Fibroblast of lung (primary cell): ENCODE results near the gene WDR49. TPM values are rescaled to one million over a fixed set of nuclear protein-coding genes. Genes with fewer than 3 reads are reported as not detected.

Source experiments
- DNase-seq, 2 donors: peaks; one replicate each; pipeline versions ENCODE4 v3.0.0 to v3.0.0-alpha.2; 2010; ENCODE audit warnings: low read depth in 2 of 2
- H2AFZ ChIP-seq: 2 replicates; pipeline ENCODE4 v1.5.1; 2012; ENCODE audit warnings: low read length, control low read depth, inconsistent platforms
- H3K27ac ChIP-seq: 2 replicates; pipeline ENCODE4 v1.5.1; 2011; ENCODE audit warnings: low read length, control low read depth; ENCODE audit not compliant: insufficient read depth
- H3K27me3 ChIP-seq: 2 replicates; pipeline ENCODE4 v1.5.1; 2011; ENCODE audit warnings: mild to moderate bottlenecking, low read length; ENCODE audit not compliant: control insufficient read depth, insufficient read depth
- H3K36me3 ChIP-seq: 2 replicates; pipeline ENCODE4 v1.5.1; 2011; ENCODE audit warnings: low read length; ENCODE audit not compliant: control insufficient read depth, insufficient read depth
- H3K4me1 ChIP-seq: 2 replicates; pipeline ENCODE4 v1.5.1; 2011; ENCODE audit warnings: low read length; ENCODE audit not compliant: control insufficient read depth, insufficient read depth; ENCODE audit errors: extremely low read depth
- H3K4me2 ChIP-seq: 2 replicates; pipeline ENCODE4 v1.5.1; 2011; ENCODE audit warnings: low read length, control low read depth; ENCODE audit not compliant: insufficient read depth; ENCODE audit errors: extremely low read depth
- H3K4me3 ChIP-seq, 4 experiments: fragments of 200-600 bp in 1 of 4; sonication (generic) in 1 of 4; replicated peaks in 1 of 4; 2 replicates each; pipeline ENCODE4 v1.5.1; 2011 to 2016; ENCODE audit warnings: low read length in 4 of 4, low read depth in 3 of 4, mild to moderate bottlenecking in 3 of 4, control low read depth in 2 of 4, inconsistent platforms in 1 of 4, mixed read lengths in 1 of 4; ENCODE audit not compliant: insufficient read depth in 1 of 4; ENCODE audit errors: control extremely low read depth in 1 of 4
- H3K79me2 ChIP-seq: 2 replicates; pipeline ENCODE4 v1.5.1; 2012; ENCODE audit warnings: mild to moderate bottlenecking, low read length, inconsistent platforms; ENCODE audit not compliant: control insufficient read depth, insufficient read depth
- H3K9ac ChIP-seq: 2 replicates; pipeline ENCODE4 v1.5.1; 2011; ENCODE audit warnings: mild to moderate bottlenecking, low read length, control low read depth; ENCODE audit not compliant: insufficient read depth
- H3K9me3 ChIP-seq: 2 replicates; pipeline ENCODE4 v1.5.1; 2012; ENCODE audit warnings: low read depth, low read length; ENCODE audit not compliant: control insufficient read depth, insufficient read depth
- H4K20me1 ChIP-seq: 2 replicates; pipeline ENCODE4 v1.5.1; 2011; ENCODE audit warnings: low read length; ENCODE audit not compliant: control insufficient read depth, insufficient read depth; ENCODE audit errors: extremely low read depth
- EZH2 ChIP-seq: IDR thresholded peaks from 2 replicates; pipeline ENCODE4 v1.5.1; 2012; ENCODE audit warnings: low read length, control low read depth, mild to moderate bottlenecking; ENCODE audit errors: missing control alignments
- polyA plus RNA-seq, 2 donors: library from polyadenylated mRNA; depleted of rRNA in 1 of 2; stranded (reverse) in 1 of 2; unstranded in 1 of 2; fragments of >200 nt; gene quantifications; 2 replicates each; pipeline ENCODE4 v1.2.1, GENCODE V29; 2011 to 2012; ENCODE audit warnings: missing spikeins in 1 of 2
- total RNA-seq: library from RNA; depleted of rRNA; stranded (reverse); fragments of >200 nt; gene quantifications from 2 replicates; pipeline ENCODE4 v1.2.1, GENCODE V29; 2014
- TF ChIP-seq, protein P1 (sequence below), 2 donors: IDR thresholded peaks in 1 of 2; conservative IDR thresholded peaks in 1 of 2; 1 replicate in 1 of 2; 2 replicates in 1 of 2; pipeline ENCODE4 v1.5.1; 2011 to 2012; ENCODE audit warnings: low read length in 2 of 2, control low read depth in 1 of 2, inconsistent platforms in 1 of 2, low read depth in 1 of 2, mild to moderate bottlenecking in 1 of 2

WDR49 gene
- total and polyA plus RNA-seq, 2 donors (not counting 1 experiment from before 2014, with no cell fraction given), result under 0.01 TPM; not detected in 1

DNA sequence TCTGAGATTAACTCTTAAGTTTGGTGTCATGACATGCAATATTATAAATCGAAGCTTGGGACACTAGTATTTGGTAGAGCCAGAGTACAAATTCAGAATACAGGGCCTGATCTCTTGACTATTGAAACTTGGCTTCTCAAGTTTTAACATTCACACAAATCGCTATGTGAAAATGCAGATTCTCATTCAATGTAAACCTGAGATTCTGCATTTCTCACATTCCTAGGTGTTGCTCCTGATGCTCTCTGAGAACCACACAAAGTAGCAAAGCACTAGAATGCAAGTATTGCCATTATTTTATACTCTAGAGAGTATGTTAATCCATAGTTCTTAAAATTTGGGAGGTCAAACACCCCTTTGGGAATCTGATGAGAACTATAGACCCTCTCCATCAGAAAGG, 47.9 kb downstream of the WDR49 start:
- H3K27ac ChIP-seq, result no peak overlapping the region
- no peaks in the 10 kb centered on the region for H3K9me3 ChIP-seq
- no peak for TF ChIP-seq EZH2
- TF ChIP-seq, protein P1, sequence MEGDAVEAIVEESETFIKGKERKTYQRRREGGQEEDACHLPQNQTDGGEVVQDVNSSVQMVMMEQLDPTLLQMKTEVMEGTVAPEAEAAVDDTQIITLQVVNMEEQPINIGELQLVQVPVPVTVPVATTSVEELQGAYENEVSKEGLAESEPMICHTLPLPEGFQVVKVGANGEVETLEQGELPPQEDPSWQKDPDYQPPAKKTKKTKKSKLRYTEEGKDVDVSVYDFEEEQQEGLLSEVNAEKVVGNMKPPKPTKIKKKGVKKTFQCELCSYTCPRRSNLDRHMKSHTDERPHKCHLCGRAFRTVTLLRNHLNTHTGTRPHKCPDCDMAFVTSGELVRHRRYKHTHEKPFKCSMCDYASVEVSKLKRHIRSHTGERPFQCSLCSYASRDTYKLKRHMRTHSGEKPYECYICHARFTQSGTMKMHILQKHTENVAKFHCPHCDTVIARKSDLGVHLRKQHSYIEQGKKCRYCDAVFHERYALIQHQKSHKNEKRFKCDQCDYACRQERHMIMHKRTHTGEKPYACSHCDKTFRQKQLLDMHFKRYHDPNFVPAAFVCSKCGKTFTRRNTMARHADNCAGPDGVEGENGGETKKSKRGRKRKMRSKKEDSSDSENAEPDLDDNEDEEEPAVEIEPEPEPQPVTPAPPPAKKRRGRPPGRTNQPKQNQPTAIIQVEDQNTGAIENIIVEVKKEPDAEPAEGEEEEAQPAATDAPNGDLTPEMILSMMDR (conservative IDR thresholded peaks at IDR 0.05 in 1 of 2, IDR thresholded peaks at IDR 0.05 in 1 of 2; ENCODE audit: low read depth in 1 of 2, low read length in 2 of 2), result no peak
- H3K79me2 ChIP-seq, result no peaks in the 10 kb centered on the region
- no peaks in the 10 kb centered on the region for H3K4me1 ChIP-seq
- no peaks in the 10 kb centered on the region for H3K36me3 ChIP-seq
- DNase-seq, result no peak
- no peak overlapping the region for H3K4me3 ChIP-seq
- no peak overlapping the region for H2AFZ ChIP-seq
- H3K27me3 ChIP-seq, result no peaks in the 10 kb centered on the region
- H3K9ac ChIP-seq, result no peak overlapping the region
- no peaks in the 10 kb centered on the region for H4K20me1 ChIP-seq
- no peak overlapping the region for H3K4me2 ChIP-seq

DNA sequence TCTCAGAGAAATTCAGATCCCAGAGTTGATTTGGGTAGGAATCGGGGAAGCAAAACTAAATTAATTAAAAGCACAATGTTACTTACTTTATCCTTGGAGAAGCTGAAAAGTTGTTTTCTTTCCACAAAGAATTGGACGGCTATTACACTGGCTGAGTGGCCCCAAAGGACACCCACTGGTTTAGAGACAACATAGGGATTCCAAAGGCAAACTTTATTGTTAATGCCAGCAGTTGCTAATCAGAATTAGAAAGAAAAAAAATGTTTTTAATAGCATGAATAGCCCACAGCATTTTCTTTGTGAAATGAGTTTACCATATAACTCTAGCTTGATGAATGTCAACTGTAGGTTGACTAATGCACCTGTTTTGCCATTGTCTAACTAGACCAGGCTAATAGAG, 51.7 kb downstream of the WDR49 start:
- no peak for DNase-seq
- no peak overlapping the region for H3K4me2 ChIP-seq
- H3K36me3 ChIP-seq, result no peaks in the 10 kb centered on the region
- H3K9me3 ChIP-seq, result no peaks in the 10 kb centered on the region
- no peaks in the 10 kb centered on the region for H3K79me2 ChIP-seq
- H3K4me1 ChIP-seq, result no peaks in the 10 kb centered on the region
- H3K4me3 ChIP-seq, result no peak overlapping the region
- no peak overlapping the region for H3K27ac ChIP-seq
- TF ChIP-seq, protein P1 (conservative IDR thresholded peaks at IDR 0.05 in 1 of 2, IDR thresholded peaks at IDR 0.05 in 1 of 2; ENCODE audit: low read depth in 1 of 2, low read length in 2 of 2), result no peak
- no peak for TF ChIP-seq EZH2
- no peaks in the 10 kb centered on the region for H3K27me3 ChIP-seq
- no peaks in the 10 kb centered on the region for H4K20me1 ChIP-seq
- H3K9ac ChIP-seq, result no peak overlapping the region
- H2AFZ ChIP-seq, result no peak overlapping the region

DNA sequence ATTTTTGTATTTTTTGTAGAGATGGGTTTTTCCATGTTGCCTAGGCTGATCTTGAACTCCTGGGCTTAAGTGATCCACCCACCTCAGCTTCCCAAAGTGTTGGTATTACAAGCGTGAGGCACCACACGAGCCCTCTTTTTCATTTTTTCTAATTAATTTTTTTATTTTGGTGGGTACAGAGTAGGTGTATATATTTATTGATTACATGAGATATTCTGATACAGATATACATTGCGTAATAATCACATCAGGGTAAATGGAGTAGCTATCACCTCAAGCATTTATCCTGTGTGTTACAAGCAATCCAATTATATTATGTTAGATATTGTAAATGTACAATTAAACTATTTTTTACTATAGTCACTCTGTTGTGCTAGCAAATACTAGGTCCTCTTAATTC, 66.1 kb downstream of the WDR49 start:
- TF ChIP-seq, protein P1 (conservative IDR thresholded peaks at IDR 0.05 in 1 of 2, IDR thresholded peaks at IDR 0.05 in 1 of 2; ENCODE audit: low read depth in 1 of 2, low read length in 2 of 2), result no peak
- no peak for TF ChIP-seq EZH2

More for the DNA sequence above, 66.1 kb downstream of the WDR49 start:
- no peaks in the 10 kb centered on the region for H3K36me3 ChIP-seq
- H4K20me1 ChIP-seq, result no peaks in the 10 kb centered on the region
- no peak overlapping the region for H3K4me3 ChIP-seq
- H2AFZ ChIP-seq, result no peak overlapping the region
- no peaks in the 10 kb centered on the region for H3K27me3 ChIP-seq
- H3K27ac ChIP-seq, result no peak overlapping the region
- DNase-seq, result no peak
- H3K79me2 ChIP-seq, result no peaks in the 10 kb centered on the region
- H3K9ac ChIP-seq, result no peak overlapping the region
- no peak overlapping the region for H3K4me2 ChIP-seq
- H3K4me1 ChIP-seq, result no peaks in the 10 kb centered on the region
- H3K9me3 ChIP-seq, result no peaks in the 10 kb centered on the region
